ENCODE results near the gene GPX5. TPM values are rescaled to one million over a fixed set of nuclear protein-coding genes. Genes with fewer than 3 reads are reported as not detected.
A peak's percentile ranks its signal among the peaks of the same experiment; 100 is the strongest.
"Not testable (repeated sequence)": the region's sequence is repeated elsewhere in the genome, so short reads cannot be mapped to it uniquely, and the experiment has no call there.

GPX5 gene
- total and polyA plus RNA-seq, 4 experiments from 2014 or later: not detected

DNA sequence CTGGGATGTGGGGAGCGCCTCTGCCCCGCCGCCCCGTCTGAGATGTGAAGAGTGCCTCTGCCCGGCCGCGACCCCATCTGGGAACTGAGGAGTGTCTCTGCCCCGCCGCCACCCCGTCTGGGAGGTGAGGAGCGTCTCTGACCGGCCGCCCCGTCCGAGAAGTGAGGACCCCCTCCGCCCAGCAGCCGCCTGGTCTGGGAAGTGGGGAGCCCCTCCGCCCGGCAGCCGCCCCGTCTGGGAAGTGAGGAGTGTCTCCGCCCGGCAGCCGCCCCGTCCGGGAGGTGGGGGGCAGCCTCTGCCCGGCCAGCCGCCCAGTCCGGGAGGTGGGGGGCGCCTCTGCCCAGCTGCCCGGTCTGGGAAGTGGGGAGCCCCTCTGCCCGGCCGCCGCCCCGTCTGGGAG is 23.5 kb upstream of the GPX5 start:
- CTCF ChIA-PET (ENCODE audit: partially characterized antibody); H3K4me3 Mint-ChIP-seq; H3K27ac Mint-ChIP-seq; H3K27ac ChIP-seq (ENCODE audit: low read depth, low read length); POLR2A ChIA-PET (ENCODE audit: partially characterized antibody); H3K36me3 Mint-ChIP-seq; H3K9me3 Mint-ChIP-seq; H3K4me1 ChIP-seq (ENCODE audit: insufficient read depth, low read length); H3K27me3 ChIP-seq (ENCODE audit: insufficient read depth, low read length); H3K4me3 ChIP-seq (ENCODE audit: low read length in 2 of 2); DNase-seq; H3K9me3 ChIP-seq (ENCODE audit: control insufficient read depth in 1 of 2, low read length in 2 of 2); intact Hi-C loops (cut with micrococcal nuclease); H3K36me3 ChIP-seq (ENCODE audit: insufficient read depth, low read length): not testable (repeated sequence)
- Mint-ChIP-seq H3K27me3 (peaks cover 5 to 18% of the 10 kb centered on the region in 2 donors), H3K4me1 (peaks cover 6 to 11% (median 10%) of the 10 kb centered on the region in 4 donors)

DNA sequence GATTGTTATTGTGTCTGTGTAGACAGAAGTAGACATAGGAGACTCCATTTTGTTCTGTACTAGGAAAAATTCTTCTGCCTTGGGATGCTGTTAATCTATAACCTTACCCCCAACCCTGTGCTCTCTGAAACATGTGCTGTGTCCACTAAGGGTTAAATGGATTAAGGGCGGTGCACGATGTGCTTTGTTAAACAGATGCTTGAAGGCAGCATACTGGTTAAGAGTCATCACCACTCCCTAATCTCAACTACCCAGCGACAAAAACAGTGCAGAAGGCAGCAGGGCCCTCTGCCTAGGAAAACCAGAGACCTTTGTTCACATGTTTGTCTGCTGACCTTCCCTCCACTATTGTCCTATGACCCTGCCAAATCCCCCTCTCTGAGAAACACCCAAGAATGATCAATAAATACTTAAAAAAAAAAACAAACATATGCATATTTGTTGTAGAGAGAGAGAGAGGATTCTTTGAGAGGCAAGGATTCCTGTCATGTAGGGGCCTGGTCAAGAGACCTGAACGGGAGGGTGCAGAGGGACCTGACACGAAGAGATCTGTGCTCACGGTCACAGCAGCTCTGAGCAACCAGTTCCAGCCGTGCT is 22.9 kb upstream of the GPX5 start:
- H3K4me1 ChIP-seq (ENCODE audit: insufficient read depth, low read length): peaks cover 12% of the 10 kb centered on the region
- Mint-ChIP-seq H3K27me3 (peaks cover 5 to 16% of the 10 kb centered on the region in 2 donors), H3K4me1 (peaks cover 8 to 17% (median 14%) of the 10 kb centered on the region in 4 donors)
- H3K27me3 ChIP-seq (ENCODE audit: insufficient read depth, low read length); CTCF ChIA-PET (ENCODE audit: partially characterized antibody); H3K27ac ChIP-seq (ENCODE audit: low read depth, low read length); POLR2A ChIA-PET (ENCODE audit: partially characterized antibody); H3K36me3 Mint-ChIP-seq; H3K9me3 ChIP-seq (ENCODE audit: control insufficient read depth in 1 of 2, low read length in 2 of 2); intact Hi-C loops (cut with micrococcal nuclease); H3K4me3 ChIP-seq (ENCODE audit: low read length in 2 of 2); H3K36me3 ChIP-seq (ENCODE audit: insufficient read depth, low read length); DNase-seq; H3K27ac Mint-ChIP-seq; H3K4me3 Mint-ChIP-seq; H3K9me3 Mint-ChIP-seq: not testable (repeated sequence)

DNA sequence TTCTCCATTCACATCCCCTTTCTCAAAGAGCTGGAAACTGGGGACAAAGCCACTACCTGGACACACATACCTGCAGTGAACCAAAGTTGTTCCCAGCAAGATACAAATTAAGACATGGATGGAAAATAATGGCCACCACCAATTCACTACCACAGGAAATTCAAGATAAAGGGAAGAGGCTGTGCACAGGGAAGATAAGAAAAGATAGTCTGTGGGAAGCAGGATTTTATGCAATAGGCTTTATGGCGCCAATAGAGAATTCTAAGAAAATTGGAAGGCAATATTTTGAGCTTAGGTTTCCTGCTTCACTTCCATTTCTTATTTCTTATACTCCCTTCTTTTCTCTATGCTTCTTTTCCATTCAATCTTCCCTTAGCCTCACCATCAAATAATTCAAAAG is 19.9 kb upstream of the GPX5 start:
- H3K36me3 ChIP-seq (ENCODE audit: insufficient read depth, low read length): no peaks in the 10 kb centered on the region
- no peak overlapping the region for H3K4me3 ChIP-seq (ENCODE audit: low read length in 2 of 2)
- POLR2A ChIA-PET (ENCODE audit: partially characterized antibody): no interaction called here

DNA sequence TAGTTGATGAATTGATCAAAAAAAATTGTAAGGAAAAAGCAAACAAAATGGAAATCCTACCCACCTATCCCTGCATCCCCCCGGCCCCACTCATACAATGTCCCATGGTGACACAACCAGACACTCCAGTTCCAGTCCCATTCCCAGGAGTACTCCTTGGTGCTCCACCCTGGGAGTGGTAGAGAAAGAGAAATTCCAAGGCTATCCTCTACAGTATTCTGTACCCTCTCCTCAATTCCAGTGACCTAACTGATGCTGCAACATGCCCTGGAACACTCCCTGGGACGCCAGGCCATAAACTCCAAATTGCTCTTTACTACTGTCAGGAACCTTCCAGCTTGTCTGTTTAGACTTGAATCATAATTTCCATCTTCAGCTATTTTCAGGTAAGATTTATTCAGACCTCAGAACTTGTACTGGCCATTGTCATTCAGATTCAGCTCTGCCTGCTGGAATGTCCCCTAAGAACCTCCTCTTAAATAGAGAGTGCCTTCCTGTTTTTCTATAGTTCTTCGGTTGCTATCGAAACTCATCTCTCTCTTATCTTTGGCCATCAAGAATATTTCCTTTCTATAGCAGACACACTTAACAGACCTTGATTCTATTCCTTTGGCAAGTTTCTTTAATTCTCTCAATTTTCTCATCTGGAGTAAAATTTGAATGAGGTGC is 18.7 kb upstream of the GPX5 start:
- intact Hi-C loops (cut with micrococcal nuclease): no loop called here
- peak overlapping the region in 6 of 7 donors; percentile 6 to 72 (median 64) for H3K27ac Mint-ChIP-seq
- no peaks in the 10 kb centered on the region for H3K27me3 ChIP-seq (ENCODE audit: insufficient read depth, low read length)
- peaks cover 0 to 2% (median 0%) of the 10 kb centered on the region in 8 donors for H3K9me3 Mint-ChIP-seq
- ChIA-PET POLR2A (ENCODE audit: partially characterized antibody) (interaction anchor here (1.4 kb wide), 1 partner anchor 16 kb away, joined by 3 read pairs; no protein-coding TSS in a partner anchor), CTCF (ENCODE audit: partially characterized antibody) (interaction anchor here (1.4 kb wide), 1 partner anchor 36 kb away, joined by 5 read pairs; no protein-coding TSS in a partner anchor)
- DNase-seq: peak in 1 of 5 donors; percentile 17
- H3K27me3 Mint-ChIP-seq: peaks cover 7 to 16% of the 10 kb centered on the region in 2 donors
- H3K4me1 ChIP-seq (ENCODE audit: insufficient read depth, low read length): peaks cover 14% of the 10 kb centered on the region
- peak overlapping the region in 7 of 8 donors; percentile 2 to 61 (median 5) for H3K4me3 Mint-ChIP-seq
- H3K9me3 ChIP-seq (ENCODE audit: control insufficient read depth in 1 of 2, low read length in 2 of 2): no peaks in the 10 kb centered on the region
- no peaks in the 10 kb centered on the region for H3K36me3 Mint-ChIP-seq
- peaks cover 9 to 18% (median 15%) of the 10 kb centered on the region in 4 donors for H3K4me1 Mint-ChIP-seq
- no peak overlapping the region for H3K27ac ChIP-seq (ENCODE audit: low read depth, low read length)
- no peaks in the 10 kb centered on the region for H3K36me3 ChIP-seq (ENCODE audit: insufficient read depth, low read length)
- H3K4me3 ChIP-seq (ENCODE audit: low read length in 2 of 2): no peak overlapping the region

More for the DNA sequence above, 19.9 kb upstream of the GPX5 start:
- Mint-ChIP-seq H3K9me3 (peaks cover 0 to 2% (median 0%) of the 10 kb centered on the region in 8 donors), H3K27ac (no peak overlapping the region), H3K27me3 (peaks cover 5 to 16% of the 10 kb centered on the region in 2 donors), H3K4me3 (no peak overlapping the region), H3K36me3 (no peaks in the 10 kb centered on the region), H3K4me1 (peaks cover 9 to 18% (median 15%) of the 10 kb centered on the region in 4 donors)
- intact Hi-C loops (cut with micrococcal nuclease): no loop called here
- H3K27ac ChIP-seq (ENCODE audit: low read depth, low read length): no peak overlapping the region
- peaks cover 14% of the 10 kb centered on the region for H3K4me1 ChIP-seq (ENCODE audit: insufficient read depth, low read length)
- H3K27me3 ChIP-seq (ENCODE audit: insufficient read depth, low read length): no peaks in the 10 kb centered on the region
- no peaks in the 10 kb centered on the region for H3K9me3 ChIP-seq (ENCODE audit: control insufficient read depth in 1 of 2, low read length in 2 of 2)
- CTCF ChIA-PET (ENCODE audit: partially characterized antibody): no interaction called here
- DNase-seq: no peak

DNA sequence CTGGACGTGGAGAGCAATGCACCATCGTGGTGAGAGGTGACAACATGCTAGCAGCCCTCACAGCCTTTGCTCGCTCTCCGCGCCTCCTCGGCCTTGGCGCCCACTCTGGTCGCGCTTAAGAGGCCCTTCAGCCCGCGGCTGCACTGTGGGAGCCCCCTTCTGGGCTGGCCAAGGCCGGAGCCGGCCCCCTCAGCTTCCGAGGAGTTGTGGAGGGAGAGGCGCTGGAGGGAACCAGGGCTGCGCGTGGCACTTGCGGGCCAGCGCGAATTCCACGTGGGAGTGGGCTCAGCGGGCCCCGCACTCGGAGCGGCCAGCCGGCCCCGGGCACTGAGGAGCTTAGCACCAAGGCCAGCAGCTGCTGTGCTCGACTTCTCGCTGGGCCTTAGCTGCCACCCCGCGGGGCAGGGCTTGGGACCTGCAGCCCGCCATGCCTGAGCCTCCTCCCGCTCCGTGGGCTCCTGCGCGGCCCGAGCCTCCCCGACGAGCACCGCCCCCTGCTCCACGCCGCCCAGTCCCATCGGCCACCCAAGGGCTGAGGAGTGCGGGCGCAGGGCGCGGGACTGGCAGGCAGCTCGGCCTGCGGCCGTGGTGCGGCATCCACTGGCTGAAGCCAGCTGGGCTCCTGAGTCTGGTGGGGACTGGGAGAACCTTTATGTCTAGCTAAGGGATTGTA is 13.9 kb upstream of the GPX5 start:
- no peak for DNase-seq
- Histone ChIP-seq H3K27me3 (ENCODE audit: insufficient read depth, low read length) (no peaks in the 10 kb centered on the region), H3K4me1 (ENCODE audit: insufficient read depth, low read length) (peaks cover 10% of the 10 kb centered on the region), H3K9me3 (ENCODE audit: control insufficient read depth in 1 of 2, low read length in 2 of 2) (no peaks in the 10 kb centered on the region), H3K36me3 (ENCODE audit: insufficient read depth, low read length) (no peaks in the 10 kb centered on the region), H3K4me3 (ENCODE audit: low read length in 2 of 2) (no peak overlapping the region), H3K27ac (ENCODE audit: low read depth, low read length) (no peak overlapping the region)
- POLR2A ChIA-PET (ENCODE audit: partially characterized antibody): no interaction called here
- Mint-ChIP-seq H3K4me3 (no peak overlapping the region), H3K27ac (no peak overlapping the region), H3K36me3 (no peaks in the 10 kb centered on the region), H3K27me3 (peaks cover 4 to 32% of the 10 kb centered on the region in 2 donors), H3K9me3 (no peaks in the 10 kb centered on the region), H3K4me1 (peaks cover 7 to 11% (median 8%) of the 10 kb centered on the region in 4 donors)
- intact Hi-C loops (cut with micrococcal nuclease): no loop called here
- CTCF ChIA-PET (ENCODE audit: partially characterized antibody): no interaction called here

DNA sequence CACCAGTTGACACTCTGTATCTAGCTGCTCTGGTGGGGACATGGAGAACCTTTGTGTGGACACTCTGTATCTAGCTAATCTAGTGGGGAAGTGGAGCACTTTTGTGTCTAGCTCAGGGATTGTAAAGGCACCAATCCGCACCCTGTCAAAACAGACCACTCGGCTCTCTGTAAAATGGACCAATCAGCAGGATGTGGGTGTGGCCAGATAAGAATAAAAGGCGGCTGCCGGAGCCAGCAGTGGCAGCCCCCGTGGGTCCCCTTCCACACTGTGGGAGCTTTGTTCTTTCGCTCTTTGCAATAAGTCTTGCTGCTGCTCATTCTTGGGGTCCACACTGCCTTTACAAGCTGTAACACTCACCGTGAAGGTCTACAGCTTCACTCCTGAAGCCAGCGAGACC is 13.3 kb upstream of the GPX5 start:
- H3K4me3 Mint-ChIP-seq; CTCF ChIA-PET (ENCODE audit: partially characterized antibody); intact Hi-C loops (cut with micrococcal nuclease); H3K9me3 ChIP-seq (ENCODE audit: control insufficient read depth in 1 of 2, low read length in 2 of 2); H3K4me1 Mint-ChIP-seq; H3K27ac ChIP-seq (ENCODE audit: low read depth, low read length); H3K36me3 Mint-ChIP-seq; H3K9me3 Mint-ChIP-seq; DNase-seq; H3K36me3 ChIP-seq (ENCODE audit: insufficient read depth, low read length); H3K4me1 ChIP-seq (ENCODE audit: insufficient read depth, low read length); H3K4me3 ChIP-seq (ENCODE audit: low read length in 2 of 2); H3K27ac Mint-ChIP-seq; H3K27me3 ChIP-seq (ENCODE audit: insufficient read depth, low read length): not testable (repeated sequence)
- H3K27me3 Mint-ChIP-seq: peaks cover 7 to 33% of the 10 kb centered on the region in 2 donors
- POLR2A ChIA-PET (ENCODE audit: partially characterized antibody): interaction anchor here (0.5 kb wide), 1 partner anchor 68 kb away, joined by 3 read pairs; no protein-coding TSS in a partner anchor

DNA sequence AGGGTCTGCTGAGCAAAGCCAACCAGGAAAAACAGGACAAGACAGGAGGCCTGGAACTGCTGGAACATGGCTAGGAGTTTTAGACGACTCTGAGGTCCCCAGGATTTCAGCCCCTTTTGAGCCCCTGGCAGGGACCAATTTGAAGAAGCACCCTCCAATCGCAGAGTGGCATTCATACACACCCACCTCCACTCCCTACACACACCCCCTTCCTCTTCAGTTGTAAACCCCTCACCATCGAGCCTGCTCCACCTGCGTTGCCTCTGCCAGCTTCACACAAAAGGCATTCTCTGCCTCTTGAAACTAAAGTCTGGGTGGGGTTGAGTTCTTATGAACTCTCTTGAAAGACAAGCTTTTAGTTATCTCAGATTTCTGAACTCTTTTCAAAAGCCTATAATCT is 10.0 kb upstream of the GPX5 start, which contains the start of gene GPX6:
TSS of gene GPX6 (minus strand) at position 118 of the 400 bp plus-strand sequence. CDS start at position 68, 50 bp downstream.
- Histone ChIP-seq H3K27me3 (ENCODE audit: insufficient read depth, low read length) (no peaks in the 10 kb centered on the region), H3K36me3 (ENCODE audit: insufficient read depth, low read length) (no peaks in the 10 kb centered on the region), H3K4me3 (ENCODE audit: low read length in 2 of 2) (no peak within 1 kb of the TSS), H3K9me3 (ENCODE audit: control insufficient read depth in 1 of 2, low read length in 2 of 2) (no peaks in the 10 kb centered on the region), H3K27ac (ENCODE audit: low read depth, low read length) (no peak within 1 kb of the TSS), H3K4me1 (ENCODE audit: insufficient read depth, low read length) (no peaks in the 10 kb centered on the region)
- ChIA-PET CTCF (ENCODE audit: partially characterized antibody) (interaction anchor here (1.7 kb wide), 1 partner anchor 25 kb away, joined by 5 read pairs; no protein-coding TSS in a partner anchor), POLR2A (ENCODE audit: partially characterized antibody) (no interaction called here)
- no peak within 1 kb of the TSS for H3K27ac Mint-ChIP-seq
- no peaks in the 10 kb centered on the region for H3K36me3 Mint-ChIP-seq
- H3K4me3 Mint-ChIP-seq: no peak within 1 kb of the TSS
- DNase-seq: no peak
- peaks cover 12 to 34% of the 10 kb centered on the region in 2 donors for H3K27me3 Mint-ChIP-seq
- H3K4me1 Mint-ChIP-seq: no peaks in the 10 kb centered on the region
- intact Hi-C loops (cut with micrococcal nuclease): no loop called here
- no peaks in the 10 kb centered on the region for H3K9me3 Mint-ChIP-seq

All from CD4-positive, alpha-beta memory T cell (primary cell).